HL-60/S4 (cell line): ENCODE data around the gene TMTC4.
"Not testable (repeated sequence)": the region's sequence is repeated elsewhere in the genome, so short reads cannot be mapped to it uniquely, and the experiment has no call there.

Experiments
- in situ Hi-C: fragments of 300-500 bp; cut with MboI; formaldehyde crosslinking; loops from 2 replicates; pipeline ENCODE4 v1.14.3; 2022; ENCODE audit warnings: low sequenced_read_pairs

TMTC4 gene

DNA sequence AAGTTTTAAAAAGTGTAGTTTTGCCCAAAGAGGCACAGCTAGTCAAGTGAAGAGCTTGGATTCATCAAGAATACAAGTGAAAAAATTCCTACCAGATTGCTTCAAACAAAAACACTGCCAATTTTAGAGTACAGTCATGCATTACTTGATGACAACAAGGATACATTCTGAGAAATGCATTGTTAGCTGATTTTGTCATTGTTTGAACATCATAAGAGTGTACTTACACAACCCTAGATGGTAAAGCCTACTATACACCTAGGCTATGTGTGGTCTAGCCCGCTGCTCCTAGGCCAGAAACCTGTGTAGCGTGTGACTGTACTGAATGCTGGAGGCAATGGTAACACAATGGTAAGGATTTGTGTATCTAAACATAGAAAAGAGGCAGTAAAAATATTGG is 41.1 kb downstream of the TMTC4 start:
- in situ Hi-C loops = no loop called here

DNA sequence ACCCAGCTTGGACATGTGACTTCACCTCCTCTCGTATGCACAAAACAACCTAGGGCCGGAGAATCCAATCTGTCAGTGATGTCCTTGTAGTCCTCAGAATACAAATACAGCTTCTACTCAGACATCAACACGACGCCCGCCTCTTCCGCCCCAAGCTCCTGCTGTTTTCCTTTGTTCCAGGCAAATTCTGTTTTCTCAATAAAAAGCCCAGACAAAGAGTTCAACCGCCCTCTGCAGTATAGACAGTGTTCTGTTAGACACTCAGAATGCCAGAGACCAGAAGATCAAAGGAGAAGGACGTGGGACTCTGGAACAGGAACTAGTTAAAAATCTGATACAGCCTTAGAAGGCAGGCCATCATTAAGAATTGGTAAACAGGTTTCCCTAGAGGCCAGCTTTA is 44.0 kb downstream of the TMTC4 start:
- in situ Hi-C loops = no loop called here

DNA sequence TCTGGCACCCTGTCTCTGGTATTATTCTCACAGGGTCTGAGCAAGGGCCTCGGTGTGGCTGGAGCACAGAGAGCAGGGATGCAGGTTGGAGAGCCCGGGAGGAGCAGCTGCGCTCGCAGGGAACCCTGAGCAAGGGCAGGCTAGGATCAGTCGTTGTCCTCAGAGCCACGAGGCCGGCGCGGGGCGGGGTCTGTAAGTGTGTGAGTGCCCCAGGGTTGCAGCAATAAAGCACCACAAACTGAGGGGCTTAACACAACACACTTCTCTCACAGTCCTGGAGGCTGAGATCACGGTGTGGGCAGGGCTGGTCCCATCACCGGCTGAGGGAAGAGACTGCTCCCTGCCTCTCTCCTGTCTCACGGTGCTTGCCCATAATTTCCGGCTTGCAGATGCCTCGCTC is 47.5 kb downstream of the TMTC4 start:
- in situ Hi-C loops = no loop called here

DNA sequence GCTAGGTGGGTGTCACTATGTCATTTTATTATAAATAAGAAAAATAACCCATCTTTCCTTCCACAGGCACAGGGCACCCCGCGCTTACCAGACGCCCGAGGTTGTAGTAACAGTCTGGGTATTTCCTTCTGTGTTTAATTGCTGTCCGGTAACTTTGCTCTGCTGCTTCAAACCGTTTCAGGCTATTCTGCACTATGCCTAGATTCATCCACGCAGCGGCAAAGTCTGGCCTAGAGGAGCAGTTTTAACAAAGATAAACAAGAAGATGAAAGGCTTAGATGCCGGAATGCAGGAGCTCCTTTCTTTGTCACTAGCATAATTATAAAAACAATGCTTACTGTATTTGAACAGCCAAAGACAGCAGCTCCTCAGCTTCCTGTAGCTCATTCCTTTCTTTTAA is 49.1 kb downstream of the TMTC4 start:
- in situ Hi-C loops = no loop called here

- in situ Hi-C loops = no loop called here
These were observed 53.8 kb downstream of the TMTC4 start for GRCh38 chr13:100620792-100621191.

DNA sequence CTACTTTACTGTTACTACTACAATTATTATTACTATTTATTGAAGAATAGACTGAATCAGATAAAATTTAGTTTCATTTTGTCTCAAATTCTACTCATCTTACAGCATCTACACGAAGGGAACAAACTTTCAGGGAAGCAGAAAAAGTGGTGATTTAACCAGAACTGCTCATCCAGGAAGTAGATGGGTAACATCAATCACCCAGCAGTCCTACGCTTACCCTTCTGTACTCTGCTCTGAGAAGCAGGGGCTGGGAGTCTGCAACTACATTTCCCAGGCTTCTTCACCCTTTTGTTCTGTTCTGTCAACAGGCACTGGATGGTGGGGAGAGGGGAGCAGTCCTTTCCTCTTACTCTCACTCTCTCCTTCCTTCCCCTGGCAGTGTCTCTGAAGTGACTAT is 54.7 kb downstream of the TMTC4 start:
- in situ Hi-C loops = no loop called here

GRCh38 chr13:100618897-100619296 is 55.7 kb downstream of the TMTC4 start:
- in situ Hi-C loops = not testable (repeated sequence)

GRCh38 chr13:100613031-100613430 is 61.6 kb downstream of the TMTC4 start:
- in situ Hi-C loops = no loop called here

GRCh38 chr13:100611678-100612492 is 62.7 kb downstream of the TMTC4 start:
- in situ Hi-C loops = no loop called here

GRCh38 chr13:100610391-100611347 is 63.9 kb downstream of the TMTC4 start:
- in situ Hi-C loops = no loop called here

- in situ Hi-C loops = no loop called here
These were observed 65.7 kb downstream of the TMTC4 start for GRCh38 chr13:100608906-100609305.

- in situ Hi-C loops = no loop called here
These were observed 66.1 kb downstream of the TMTC4 start for GRCh38 chr13:100608489-100608888.

- in situ Hi-C loops = no loop called here
These were observed 69.5 kb downstream of the TMTC4 start for GRCh38 chr13:100604918-100605710.

DNA sequence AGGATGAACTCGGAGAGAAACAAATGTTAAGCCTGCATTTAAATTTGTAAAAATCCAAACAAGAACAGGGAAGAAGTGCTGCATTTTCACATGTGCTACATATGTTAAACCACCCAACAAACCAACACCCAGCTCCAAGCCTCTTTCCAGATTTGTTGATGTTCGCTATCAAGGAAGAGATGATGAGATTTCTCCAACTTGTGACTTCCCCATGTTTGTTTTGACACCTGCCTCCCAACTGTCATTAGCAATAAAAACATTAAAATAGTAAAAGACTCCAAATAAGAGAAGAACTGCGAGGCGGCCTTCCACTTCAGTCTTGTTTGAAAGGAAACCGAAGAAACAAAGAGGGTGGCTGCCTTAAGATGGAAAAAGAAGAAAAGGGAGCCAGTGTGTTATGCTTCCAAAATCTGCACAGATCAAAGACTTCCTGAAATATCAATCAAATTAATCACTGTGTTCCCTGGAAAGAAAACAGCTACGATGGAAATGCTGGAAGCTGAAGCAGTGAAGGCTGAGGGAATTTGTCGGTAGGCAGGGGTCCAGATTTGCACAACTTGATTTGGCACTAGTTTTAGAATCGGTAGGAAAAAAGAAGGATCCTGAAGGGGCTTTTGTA is 72.0 kb downstream of the TMTC4 start:
- in situ Hi-C loops = no loop called here

GRCh38 chr13:100601716-100602115 is 72.9 kb downstream of the TMTC4 start:
- in situ Hi-C loops = no loop called here

DNA sequence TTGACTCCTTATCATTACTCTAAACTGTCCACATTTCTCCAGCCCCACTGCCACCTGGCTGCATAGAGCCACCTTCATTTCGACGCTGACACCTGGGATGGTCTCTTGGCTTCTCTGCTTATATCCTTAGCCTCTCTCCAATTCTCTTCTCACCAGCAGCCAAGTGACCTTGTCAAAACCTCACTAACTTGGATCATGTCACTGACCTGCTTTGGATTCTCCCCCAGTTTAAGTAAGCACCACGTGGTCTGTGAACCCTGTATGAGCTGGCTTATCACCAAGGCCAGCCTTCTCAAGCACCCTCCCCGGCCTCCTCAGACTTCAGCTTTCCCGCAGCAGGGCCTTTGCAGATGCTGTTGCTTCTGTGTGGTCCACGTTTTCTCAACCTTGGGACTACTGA is 73.7 kb downstream of the TMTC4 start:
- in situ Hi-C loops = no loop called here

- in situ Hi-C loops = no loop called here
These were observed 74.1 kb downstream of the TMTC4 start for GRCh38 chr13:100600461-100600860.

GRCh38 chr13:100597253-100597652 is 77.3 kb downstream of the TMTC4 start:
- in situ Hi-C loops = loop anchor here (25.0 kb wide), 1 partner anchor 515 kb away; no protein-coding TSS in a partner anchor

GRCh38 chr13:100596516-100596915 is 78.1 kb downstream of the TMTC4 start:
- in situ Hi-C loops = loop anchor here (25.0 kb wide), 1 partner anchor 516 kb away; no protein-coding TSS in a partner anchor

GRCh38 chr13:100594731-100595130 is 79.9 kb downstream of the TMTC4 start:
- in situ Hi-C loops = loop anchor here (25.0 kb wide), 1 partner anchor 518 kb away; no protein-coding TSS in a partner anchor
